Measurements from ENCODE around the gene KANK2.

DNA sequence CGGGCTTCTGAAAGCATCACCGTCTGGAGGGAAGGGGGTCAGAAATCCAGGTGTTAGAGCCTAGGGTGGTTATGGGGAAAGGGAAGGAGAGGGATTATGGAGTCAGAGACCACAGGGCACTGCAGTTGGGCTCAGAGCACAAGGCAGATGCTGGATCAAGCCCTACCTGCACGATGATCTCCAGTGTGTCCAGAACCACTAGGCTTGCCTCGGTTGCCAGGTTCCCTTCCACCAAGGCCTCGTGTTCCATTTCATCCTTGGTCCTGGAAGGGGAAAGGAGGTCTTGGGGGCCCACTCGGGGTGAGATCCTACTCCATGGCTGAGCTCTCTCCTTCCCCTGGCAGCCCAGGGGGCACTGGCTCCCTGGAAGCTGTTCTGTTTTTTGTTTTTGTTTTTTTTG, 17.0 kb upstream of the KANK2 start:
- TF ChIP-seq, protein P1, sequence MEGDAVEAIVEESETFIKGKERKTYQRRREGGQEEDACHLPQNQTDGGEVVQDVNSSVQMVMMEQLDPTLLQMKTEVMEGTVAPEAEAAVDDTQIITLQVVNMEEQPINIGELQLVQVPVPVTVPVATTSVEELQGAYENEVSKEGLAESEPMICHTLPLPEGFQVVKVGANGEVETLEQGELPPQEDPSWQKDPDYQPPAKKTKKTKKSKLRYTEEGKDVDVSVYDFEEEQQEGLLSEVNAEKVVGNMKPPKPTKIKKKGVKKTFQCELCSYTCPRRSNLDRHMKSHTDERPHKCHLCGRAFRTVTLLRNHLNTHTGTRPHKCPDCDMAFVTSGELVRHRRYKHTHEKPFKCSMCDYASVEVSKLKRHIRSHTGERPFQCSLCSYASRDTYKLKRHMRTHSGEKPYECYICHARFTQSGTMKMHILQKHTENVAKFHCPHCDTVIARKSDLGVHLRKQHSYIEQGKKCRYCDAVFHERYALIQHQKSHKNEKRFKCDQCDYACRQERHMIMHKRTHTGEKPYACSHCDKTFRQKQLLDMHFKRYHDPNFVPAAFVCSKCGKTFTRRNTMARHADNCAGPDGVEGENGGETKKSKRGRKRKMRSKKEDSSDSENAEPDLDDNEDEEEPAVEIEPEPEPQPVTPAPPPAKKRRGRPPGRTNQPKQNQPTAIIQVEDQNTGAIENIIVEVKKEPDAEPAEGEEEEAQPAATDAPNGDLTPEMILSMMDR (IDR thresholded peaks at IDR 0.05): no peak
- no peak for TF ChIP-seq POLR2A (IDR thresholded peaks at IDR 0.05)

Measured in thyroid gland (tissue), 4 donors.